Measurements from ENCODE around the gene LRRC34. TPM values are rescaled to one million over a fixed set of nuclear protein-coding genes. Genes with fewer than 3 reads are reported as not detected.

Gene LRRC34
- total RNA-seq, 1 donor from 2014 or later: 4.7 TPM

- no peak overlapping the region for H3K4me3 Mint-ChIP-seq
- no peak overlapping the region for H3K27ac Mint-ChIP-seq
- H3K4me1 Mint-ChIP-seq: no peaks in the 10 kb centered on the region
- H3K27me3 Mint-ChIP-seq: peaks cover 12% of the 10 kb centered on the region
- H3K36me3 Mint-ChIP-seq (ENCODE audit: low read depth): no peaks in the 10 kb centered on the region
- H3K9me3 Mint-ChIP-seq: no peaks in the 10 kb centered on the region
- no peak for DNase-seq
- intact Hi-C loops (cut with micrococcal nuclease): no loop called here
Observed at GRCh38 chr3:169835533-169835932, 22.8 kb upstream of the LRRC34 start.

GRCh38 chr3:169827712-169828111, 15.0 kb upstream of the LRRC34 start:
- Mint-ChIP-seq H3K9me3 (no peaks in the 10 kb centered on the region), H3K4me1 (peaks cover 2% of the 10 kb centered on the region), H3K4me3 (no peak overlapping the region), H3K27me3 (peaks cover 3% of the 10 kb centered on the region), H3K36me3 (ENCODE audit: low read depth) (no peaks in the 10 kb centered on the region), H3K27ac (no peak overlapping the region)
- intact Hi-C loops (cut with micrococcal nuclease): no loop called here
- no peak for DNase-seq

GRCh38 chr3:169825316-169825715, 12.6 kb upstream of the LRRC34 start:
- H3K27ac Mint-ChIP-seq: no peak overlapping the region
- no peaks in the 10 kb centered on the region for H3K9me3 Mint-ChIP-seq
- no peak for DNase-seq
- peaks cover 8% of the 10 kb centered on the region for H3K27me3 Mint-ChIP-seq
- intact Hi-C loops (cut with micrococcal nuclease): no loop called here
- H3K4me3 Mint-ChIP-seq: no peak overlapping the region
- no peaks in the 10 kb centered on the region for H3K36me3 Mint-ChIP-seq (ENCODE audit: low read depth)
- H3K4me1 Mint-ChIP-seq: peaks cover 2% of the 10 kb centered on the region

- no peak overlapping the region for H3K27ac Mint-ChIP-seq
- peaks cover 28% of the 10 kb centered on the region for H3K27me3 Mint-ChIP-seq
- intact Hi-C loops (cut with micrococcal nuclease): no loop called here
- no peak overlapping the region for H3K4me3 Mint-ChIP-seq
- H3K9me3 Mint-ChIP-seq: no peaks in the 10 kb centered on the region
- H3K4me1 Mint-ChIP-seq: no peaks in the 10 kb centered on the region
- H3K36me3 Mint-ChIP-seq (ENCODE audit: low read depth): no peaks in the 10 kb centered on the region
- no peak for DNase-seq
Observed at GRCh38 chr3:169822983-169823382, 10.3 kb upstream of the LRRC34 start.

- Mint-ChIP-seq H3K4me1 (no peaks in the 10 kb centered on the region), H3K9me3 (no peaks in the 10 kb centered on the region), H3K36me3 (ENCODE audit: low read depth) (no peaks in the 10 kb centered on the region), H3K27me3 (peaks cover 32% of the 10 kb centered on the region), H3K27ac (no peak overlapping the region), H3K4me3 (no peak overlapping the region)
- intact Hi-C loops (cut with micrococcal nuclease): no loop called here
- DNase-seq: no peak
Observed at GRCh38 chr3:169822540-169822939, 9.8 kb upstream of the LRRC34 start.

GRCh38 chr3:169822091-169822490, 9.4 kb upstream of the LRRC34 start:
- no peak overlapping the region for H3K27ac Mint-ChIP-seq
- no peak overlapping the region for H3K4me3 Mint-ChIP-seq
- intact Hi-C loops (cut with micrococcal nuclease): no loop called here
- H3K36me3 Mint-ChIP-seq (ENCODE audit: low read depth): no peaks in the 10 kb centered on the region
- no peaks in the 10 kb centered on the region for H3K9me3 Mint-ChIP-seq
- peaks cover 37% of the 10 kb centered on the region for H3K27me3 Mint-ChIP-seq
- H3K4me1 Mint-ChIP-seq: no peaks in the 10 kb centered on the region
- no peak for DNase-seq

GRCh38 chr3:169818316-169818715, 5.6 kb upstream of the LRRC34 start:
- Mint-ChIP-seq H3K27me3 (peaks cover 45% of the 10 kb centered on the region), H3K4me3 (no peak overlapping the region), H3K9me3 (peaks cover 7% of the 10 kb centered on the region), H3K36me3 (ENCODE audit: low read depth) (peaks cover 7% of the 10 kb centered on the region), H3K27ac (no peak overlapping the region), H3K4me1 (peaks cover 11% of the 10 kb centered on the region)
- intact Hi-C loops (cut with micrococcal nuclease): no loop called here
- no peak for DNase-seq

GRCh38 chr3:169815590-169816150, 3.0 kb upstream of the LRRC34 start:
- Mint-ChIP-seq H3K27me3 (peaks cover 37% of the 10 kb centered on the region), H3K4me3 (no peak overlapping the region), H3K27ac (no peak overlapping the region), H3K9me3 (peaks cover 7% of the 10 kb centered on the region), H3K4me1 (peaks cover 24% of the 10 kb centered on the region), H3K36me3 (ENCODE audit: low read depth) (peaks cover 7% of the 10 kb centered on the region)
- DNase-seq: no peak
- intact Hi-C loops (cut with micrococcal nuclease): no loop called here

GRCh38 chr3:169813757-169814517, 1.2 kb upstream of the LRRC34 start:
- Mint-ChIP-seq H3K4me3 (peak overlapping the region; percentile 92), H3K4me1 (peaks cover 32% of the 10 kb centered on the region), H3K27ac (peak overlapping the region; percentile 91), H3K36me3 (ENCODE audit: low read depth) (peaks cover 7% of the 10 kb centered on the region), H3K9me3 (peaks cover 7% of the 10 kb centered on the region), H3K27me3 (peaks cover 25% of the 10 kb centered on the region)
- peak; percentile 93 for DNase-seq
- intact Hi-C loops (cut with micrococcal nuclease): loop anchor here (1.0 to 5.0 kb wide), 3 partner anchors 49 to 543 kb away; partner anchors contain the start of genes SKIL and TERC

- Mint-ChIP-seq H3K4me1 (peaks cover 37% of the 10 kb centered on the region), H3K27ac (peak overlapping the region; percentile 91), H3K36me3 (ENCODE audit: low read depth) (peaks cover 8% of the 10 kb centered on the region), H3K4me3 (peak overlapping the region; percentile 92), H3K9me3 (peaks cover 7% of the 10 kb centered on the region), H3K27me3 (peaks cover 20% of the 10 kb centered on the region)
- intact Hi-C loops (cut with micrococcal nuclease): loop anchor here (1.0 to 5.0 kb wide), 3 partner anchors 48 to 544 kb away; partner anchors contain the start of genes SKIL and TERC
- peak; percentile 59 for DNase-seq
Observed at GRCh38 chr3:169813278-169813677, 574 bp upstream of the LRRC34 start.

GRCh38 chr3:169811631-169812331, 923 bp downstream of the LRRC34 start:
- peaks cover 40% of the 10 kb centered on the region for H3K4me1 Mint-ChIP-seq
- H3K27ac Mint-ChIP-seq: peak overlapping the region; percentile 91
- peak overlapping the region; percentile 92 for H3K4me3 Mint-ChIP-seq
- intact Hi-C loops (cut with micrococcal nuclease): loop anchor here (1.0 to 5.0 kb wide), 3 partner anchors 38 to 546 kb away; partner anchors contain the start of genes MYNN, SKIL and TERC
- peaks cover 7% of the 10 kb centered on the region for H3K9me3 Mint-ChIP-seq
- H3K27me3 Mint-ChIP-seq: peaks cover 8% of the 10 kb centered on the region
- H3K36me3 Mint-ChIP-seq (ENCODE audit: low read depth): peaks cover 12% of the 10 kb centered on the region
- peak; percentile 76 for DNase-seq

- peak; percentile 60 for DNase-seq
- Mint-ChIP-seq H3K36me3 (ENCODE audit: low read depth) (peaks cover 5% of the 10 kb centered on the region), H3K9me3 (no peaks in the 10 kb centered on the region), H3K27ac (peak overlapping the region; percentile 77), H3K4me1 (peaks cover 38% of the 10 kb centered on the region), H3K27me3 (no peaks in the 10 kb centered on the region), H3K4me3 (peak overlapping the region; percentile 43)
- intact Hi-C loops (cut with micrococcal nuclease): no loop called here
Observed at GRCh38 chr3:169809230-169809795, 3.4 kb downstream of the LRRC34 start.

- H3K4me1 Mint-ChIP-seq: peaks cover 15% of the 10 kb centered on the region
Observed at GRCh38 chr3:169804681-169805080, 8.0 kb downstream of the LRRC34 start.

GRCh38 chr3:169792359-169792758, 20.3 kb downstream of the LRRC34 start:
- peaks cover 6% of the 10 kb centered on the region for H3K4me1 Mint-ChIP-seq
- H3K27me3 Mint-ChIP-seq: no peaks in the 10 kb centered on the region
- H3K36me3 Mint-ChIP-seq (ENCODE audit: low read depth): peaks cover 27% of the 10 kb centered on the region
- H3K27ac Mint-ChIP-seq: no peak overlapping the region
- intact Hi-C loops (cut with micrococcal nuclease): no loop called here
- no peak for DNase-seq
- no peaks in the 10 kb centered on the region for H3K9me3 Mint-ChIP-seq
- no peak overlapping the region for H3K4me3 Mint-ChIP-seq

More at GRCh38 chr3:169804681-169805080, 8.0 kb downstream of the LRRC34 start:
- H3K4me3 Mint-ChIP-seq: no peak overlapping the region
- peaks cover 17% of the 10 kb centered on the region for H3K36me3 Mint-ChIP-seq (ENCODE audit: low read depth)
- no peak for DNase-seq
- H3K9me3 Mint-ChIP-seq: no peaks in the 10 kb centered on the region
- no peak overlapping the region for H3K27ac Mint-ChIP-seq
- intact Hi-C loops (cut with micrococcal nuclease): no loop called here
- H3K27me3 Mint-ChIP-seq: no peaks in the 10 kb centered on the region
